GM19240 (cell line): ENCODE results near the gene GRB7.
"Not testable (repeated sequence)": the region's sequence is repeated elsewhere in the genome, so short reads cannot be mapped to it uniquely, and the experiment has no call there.

Experiments used
- DNase-seq: peaks from one replicate; pipeline ENCODE4 v3.0.0; 2011; ENCODE audit warnings: low spot score; ENCODE audit not compliant: insufficient read length

GRB7 gene

DNA sequence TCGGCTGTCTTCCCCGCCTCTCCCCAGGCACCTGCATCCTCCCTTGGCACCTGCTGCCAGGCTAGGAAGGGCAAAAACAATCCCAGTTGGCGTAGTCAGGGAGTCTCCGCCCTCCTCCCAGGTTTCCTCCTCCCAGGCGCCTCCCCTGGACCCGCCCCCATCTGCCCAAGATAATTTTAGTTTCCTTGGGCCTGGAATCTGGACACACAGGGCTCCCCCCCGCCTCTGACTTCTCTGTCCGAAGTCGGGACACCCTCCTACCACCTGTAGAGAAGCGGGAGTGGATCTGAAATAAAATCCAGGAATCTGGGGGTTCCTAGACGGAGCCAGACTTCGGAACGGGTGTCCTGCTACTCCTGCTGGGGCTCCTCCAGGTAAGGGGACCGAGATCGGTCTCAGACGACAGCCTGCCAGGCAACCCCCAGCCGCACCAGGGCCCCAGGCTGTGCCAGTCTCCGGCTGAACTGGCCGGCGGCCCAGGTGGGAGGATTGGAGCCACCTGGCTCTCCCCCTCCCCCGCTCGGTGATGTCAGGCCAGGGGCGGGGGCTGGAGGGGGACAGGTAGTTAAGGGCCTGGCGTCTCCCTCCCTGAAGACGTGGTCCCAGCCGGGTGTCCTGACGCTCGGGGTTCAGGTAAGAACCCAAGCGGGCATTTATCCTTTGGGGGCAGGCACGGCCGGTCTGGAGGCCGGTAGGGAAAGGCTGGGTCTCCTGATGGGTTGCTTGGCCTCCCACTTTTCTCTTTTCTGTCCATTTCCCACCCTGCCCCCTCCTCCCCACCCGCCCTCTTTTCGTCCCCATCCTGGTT is at the start of gene GRB7:
Gene GRB7, plus strand, starts transcription at position 179 of the 808 bp plus-strand sequence. CDS start 4,364 bp downstream, outside the sequence.
- DNase-seq = no peak

GRCh38 chr17:39688475-39688835 is 49.3 kb upstream of the GRB7 start:
- no peak for DNase-seq

DNA sequence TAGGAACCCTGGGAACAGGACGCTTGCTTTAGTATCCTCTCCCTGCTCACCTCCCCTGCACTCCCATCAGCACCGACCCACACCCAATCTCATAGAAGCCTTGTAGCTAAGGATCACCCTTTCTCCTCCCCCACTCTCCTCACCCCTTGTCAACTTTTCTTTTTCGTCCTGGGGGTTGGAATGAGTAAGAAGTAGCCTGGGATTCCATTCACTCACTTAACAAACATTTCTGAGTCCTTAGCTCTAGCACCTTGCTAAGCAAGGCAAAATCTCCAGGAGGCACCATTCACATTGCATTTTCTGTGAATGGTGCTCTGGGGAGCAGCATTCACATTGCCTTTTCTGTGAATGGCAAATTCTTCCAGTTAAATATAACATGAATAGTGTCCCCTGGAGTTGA is 48.8 kb upstream of the GRB7 start:
- DNase-seq = no peak

DNA sequence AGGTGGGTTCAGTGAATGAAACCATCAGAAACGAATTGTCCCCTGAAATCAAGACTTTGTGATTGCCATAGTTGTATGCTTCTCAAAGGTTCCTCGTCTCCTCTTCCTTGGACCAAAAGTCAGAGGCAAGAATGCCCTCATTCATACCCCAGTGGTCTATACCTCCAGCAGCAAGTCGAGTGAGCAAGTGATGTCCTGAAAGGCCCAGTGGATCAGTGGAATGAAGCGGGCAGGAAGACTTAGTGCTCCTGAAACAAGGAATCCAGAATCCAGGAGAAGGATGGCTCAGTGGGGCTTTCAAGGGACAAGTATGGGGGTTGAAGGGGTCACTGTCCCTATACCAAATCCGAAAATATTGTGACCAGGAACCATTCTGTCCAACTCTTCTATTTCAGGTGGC is 43.1 kb upstream of the GRB7 start:
- no peak for DNase-seq

DNA sequence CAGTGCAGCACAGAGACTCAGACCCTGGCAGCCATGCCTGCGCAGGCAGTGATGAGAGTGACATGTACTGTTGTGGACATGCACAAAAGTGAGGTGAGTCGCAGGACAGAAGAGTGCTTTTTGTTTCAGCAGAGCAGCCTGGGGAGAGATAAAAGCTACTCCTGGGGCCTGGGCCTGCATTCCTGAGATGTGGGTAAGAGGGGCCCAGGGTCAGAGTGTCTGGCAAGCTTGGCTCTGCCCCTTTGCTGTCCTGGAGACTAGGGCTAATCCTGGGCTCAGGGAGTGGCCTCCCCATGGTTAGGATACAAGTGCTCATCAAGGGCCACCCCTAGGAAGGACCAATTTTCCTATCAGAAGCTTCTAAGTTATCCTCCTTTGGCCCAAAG is 42.7 kb upstream of the GRB7 start:
- DNase-seq = no peak

DNA sequence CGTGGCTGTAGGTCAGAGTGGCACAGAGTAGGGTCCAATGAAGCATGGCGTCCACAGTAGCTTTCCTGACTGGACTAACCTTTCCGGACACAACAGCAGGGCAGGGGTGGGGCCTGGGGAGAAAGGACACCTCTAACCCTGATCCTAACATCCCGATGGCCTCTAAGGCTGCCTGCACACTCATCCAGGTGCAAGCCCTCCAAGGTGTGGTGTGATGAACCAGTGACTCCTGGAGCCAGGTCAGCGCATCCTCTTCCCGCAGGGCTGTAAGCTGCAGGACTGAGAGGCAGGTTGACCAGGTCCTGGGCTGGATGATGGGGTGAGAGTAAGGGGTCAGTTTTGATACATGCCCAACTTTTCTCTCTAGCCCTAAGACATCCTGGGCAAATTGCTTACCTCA is 41.0 kb upstream of the GRB7 start:
- DNase-seq = no peak

DNA sequence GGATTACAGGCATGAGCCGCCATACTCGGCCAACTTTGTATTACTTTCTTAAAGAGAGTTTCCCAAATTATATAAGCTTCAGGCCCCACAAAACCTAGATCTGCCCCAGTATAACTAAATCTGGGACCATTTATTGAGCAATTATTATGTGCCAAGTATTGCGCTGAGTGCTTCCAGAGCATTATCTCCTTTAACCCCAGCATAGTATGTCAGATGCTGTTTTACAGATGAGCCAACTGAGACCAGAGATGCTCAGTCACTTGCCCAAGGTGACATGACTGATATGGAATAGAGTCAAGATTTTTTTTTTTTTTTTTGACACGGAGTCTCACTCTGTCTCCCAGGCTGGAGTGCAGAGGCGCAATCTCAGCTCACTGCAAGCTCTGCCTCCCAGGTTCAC is 39.8 kb upstream of the GRB7 start:
- no peak for DNase-seq

GRCh38 chr17:39699157-39699817 is 38.5 kb upstream of the GRB7 start:
- not testable (repeated sequence) for DNase-seq

- no peak for DNase-seq
Observed at GRCh38 chr17:39699818-39700147, 38.0 kb upstream of the GRB7 start, which contains the start of gene ERBB2. Gene ERBB2 (plus strand): TSS chr17:39700064. CDS start chr17:39700239, 175 bp downstream.

DNA sequence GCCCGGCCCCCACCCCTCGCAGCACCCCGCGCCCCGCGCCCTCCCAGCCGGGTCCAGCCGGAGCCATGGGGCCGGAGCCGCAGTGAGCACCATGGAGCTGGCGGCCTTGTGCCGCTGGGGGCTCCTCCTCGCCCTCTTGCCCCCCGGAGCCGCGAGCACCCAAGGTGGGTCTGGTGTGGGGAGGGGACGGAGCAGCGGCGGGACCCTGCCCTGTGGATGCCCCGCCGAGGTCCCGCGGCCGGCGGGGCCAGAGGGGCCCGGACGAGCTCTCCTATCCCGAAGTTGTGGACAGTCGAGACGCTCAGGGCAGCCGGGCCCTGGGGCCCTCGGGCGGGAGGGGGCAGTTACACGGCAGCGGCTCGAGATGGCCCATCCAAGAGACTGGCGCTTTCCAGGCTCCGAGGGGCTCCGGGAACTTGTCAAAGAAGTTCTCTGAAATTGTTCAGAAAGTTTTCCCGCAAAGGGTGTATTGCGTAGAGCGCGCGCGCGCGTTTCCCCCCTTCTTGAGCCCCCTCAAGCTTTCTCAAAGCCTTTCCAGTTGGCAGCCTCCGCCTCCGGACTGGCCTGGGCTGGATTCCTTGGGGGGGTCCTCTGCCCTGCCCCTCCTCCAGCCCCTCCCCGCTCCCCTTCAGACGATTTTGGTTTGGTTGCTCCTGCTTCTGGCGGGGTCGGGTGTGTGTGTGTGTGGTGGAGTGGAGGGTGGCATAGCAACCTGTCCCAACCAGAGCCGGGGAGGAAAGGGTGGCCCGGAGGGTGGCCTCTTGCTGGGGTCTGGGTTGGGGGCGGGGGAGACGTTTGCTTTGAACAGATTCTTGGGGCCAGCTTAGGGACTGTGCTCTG is 37.4 kb upstream of the GRB7 start:
- DNase-seq = no peak

DNA sequence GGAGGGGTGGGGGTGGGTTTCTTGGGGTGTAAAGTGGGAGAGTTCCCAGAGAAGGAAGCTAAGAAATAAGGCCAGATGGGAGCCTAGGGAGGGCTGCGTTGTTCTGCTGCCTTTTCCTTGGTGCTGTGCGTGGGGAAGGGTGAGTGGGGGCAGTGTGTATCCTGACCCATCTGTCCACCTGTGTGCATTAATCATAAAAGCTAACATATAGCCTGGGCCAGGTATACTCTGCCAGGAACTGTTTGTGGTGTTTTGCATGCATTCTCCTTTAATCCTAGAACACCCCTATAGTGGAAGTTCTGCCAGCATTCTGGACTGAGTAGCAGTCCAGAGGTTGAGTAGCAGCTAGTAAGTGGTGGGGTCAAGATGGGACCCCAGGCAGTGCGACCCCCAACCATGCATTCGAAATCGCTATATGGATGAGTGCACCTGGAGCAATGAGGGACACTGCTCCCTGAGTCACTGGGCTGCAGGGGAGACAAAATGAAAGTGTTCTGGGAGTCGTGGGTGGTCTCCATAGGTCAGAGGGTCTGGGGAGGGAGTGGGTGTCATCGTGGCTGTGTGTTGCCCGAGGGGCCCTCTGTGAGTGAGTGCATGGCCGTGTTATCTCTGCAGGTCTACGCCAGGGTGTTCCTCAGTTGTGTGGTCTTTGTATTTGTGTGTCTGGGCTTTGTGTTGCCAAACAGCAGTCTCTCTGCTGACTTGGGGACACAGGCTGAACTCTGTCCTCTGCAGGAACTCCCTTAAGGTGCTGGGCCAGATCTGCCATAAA is 36.5 kb upstream of the GRB7 start:
- no peak for DNase-seq

- DNase-seq = no peak
Observed at GRCh38 chr17:39701784-39702422, 35.8 kb upstream of the GRB7 start.

GRCh38 chr17:39702901-39703893 is 34.5 kb upstream of the GRB7 start:
- DNase-seq = peak; percentile 55

DNA sequence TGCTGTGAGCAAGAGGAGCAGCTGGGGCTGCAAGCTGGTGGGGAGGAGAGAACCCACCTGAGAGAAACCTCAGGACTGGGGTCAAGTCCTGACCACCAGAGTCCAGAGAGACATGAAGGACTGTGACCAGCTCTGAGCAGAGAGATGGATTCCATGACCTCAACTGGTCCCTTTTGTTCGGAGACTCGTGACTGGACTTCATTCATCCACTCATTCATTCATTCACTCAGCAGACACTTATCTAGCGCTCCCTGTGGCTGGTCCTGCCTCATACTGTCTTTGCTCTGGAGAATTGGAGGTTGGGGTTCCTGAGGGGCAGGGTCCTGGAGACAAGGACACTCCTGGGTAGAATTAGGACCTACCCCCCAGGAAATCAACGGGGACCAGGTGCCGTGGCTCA is 33.8 kb upstream of the GRB7 start:
- DNase-seq = no peak

DNA sequence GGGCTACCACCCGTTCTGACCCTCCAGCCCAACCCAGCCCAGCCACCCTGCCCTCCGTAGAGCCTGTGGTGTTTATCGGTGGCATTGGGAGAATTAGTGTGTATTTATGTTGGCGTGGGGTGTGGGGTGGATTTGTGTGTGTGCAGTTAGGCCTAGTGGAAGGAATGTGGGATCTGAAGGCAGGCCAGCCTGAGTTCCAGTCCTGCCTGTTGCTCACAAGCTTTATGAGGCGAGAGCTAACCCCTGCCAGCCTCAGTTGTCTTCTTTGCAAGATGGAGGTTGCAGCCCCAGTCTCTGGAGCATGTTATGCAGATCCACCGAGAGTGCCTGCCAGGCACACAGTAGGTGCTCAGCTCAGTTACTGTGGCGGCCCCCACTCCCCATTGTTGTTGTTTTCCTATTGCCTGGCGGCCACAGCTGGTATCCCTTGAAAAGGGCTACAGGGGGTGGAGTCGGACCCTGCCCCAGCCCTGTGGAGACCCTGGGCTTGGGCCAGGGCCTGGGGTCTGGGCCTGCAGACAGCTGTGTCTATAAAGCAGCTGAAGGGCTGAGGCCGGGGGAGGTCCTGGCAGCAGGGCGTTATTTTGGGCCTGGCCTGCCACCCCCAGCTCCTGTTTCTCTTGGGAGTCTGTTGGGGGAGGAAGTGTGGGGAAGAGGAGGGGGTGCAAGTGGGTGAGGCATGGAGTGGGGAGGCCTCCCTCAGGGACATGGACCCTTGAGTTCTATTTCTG is 32.8 kb upstream of the GRB7 start:
- no peak for DNase-seq

DNA sequence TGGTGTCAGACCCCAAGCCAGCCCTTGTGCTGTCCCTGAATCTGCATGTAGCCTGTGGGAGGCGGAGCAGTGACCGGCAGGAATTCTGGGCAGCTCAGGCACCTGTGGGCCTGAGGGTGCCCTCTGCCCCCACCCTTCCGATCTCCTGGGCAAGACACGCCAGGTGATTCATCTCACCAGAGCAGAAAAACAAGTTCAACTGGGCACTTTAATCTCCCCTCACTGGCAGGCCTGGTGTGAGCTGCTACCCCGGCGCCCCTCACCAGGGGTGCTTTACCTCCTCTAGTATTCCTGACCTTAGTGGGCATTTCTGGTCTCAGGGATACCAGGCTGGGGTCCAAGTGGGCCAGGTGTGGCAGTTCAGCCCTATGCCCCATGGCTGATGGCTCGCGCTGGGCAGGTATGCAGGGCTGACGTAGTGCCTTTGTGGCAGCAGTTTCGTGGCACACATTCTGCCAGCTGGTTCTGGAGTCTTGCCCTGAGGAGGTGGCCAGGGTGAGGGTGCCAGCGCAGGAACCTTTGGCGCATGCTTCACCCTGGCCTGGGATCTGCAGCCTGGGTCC is 31.9 kb upstream of the GRB7 start:
- DNase-seq = no peak

DNA sequence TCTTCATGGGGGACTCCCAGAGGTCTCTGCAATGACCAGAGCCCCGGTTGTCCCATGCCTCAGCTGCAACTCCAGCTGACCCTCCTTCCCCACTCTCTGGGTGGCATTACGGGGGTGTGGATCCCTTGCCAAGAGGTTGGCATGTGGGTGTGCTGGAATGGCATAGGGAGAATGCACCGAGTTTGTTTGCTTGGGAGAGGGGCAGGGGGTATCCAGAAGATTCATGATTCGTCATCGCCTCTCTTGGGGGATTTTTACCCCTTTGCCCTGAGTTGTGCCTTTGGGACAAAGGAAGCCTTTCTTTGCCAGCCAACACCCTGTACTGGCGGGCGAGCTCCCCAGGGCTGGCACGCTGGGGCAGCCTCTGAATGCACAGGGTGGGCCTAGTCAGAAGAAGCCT is 31.4 kb upstream of the GRB7 start:
- DNase-seq = no peak

DNA sequence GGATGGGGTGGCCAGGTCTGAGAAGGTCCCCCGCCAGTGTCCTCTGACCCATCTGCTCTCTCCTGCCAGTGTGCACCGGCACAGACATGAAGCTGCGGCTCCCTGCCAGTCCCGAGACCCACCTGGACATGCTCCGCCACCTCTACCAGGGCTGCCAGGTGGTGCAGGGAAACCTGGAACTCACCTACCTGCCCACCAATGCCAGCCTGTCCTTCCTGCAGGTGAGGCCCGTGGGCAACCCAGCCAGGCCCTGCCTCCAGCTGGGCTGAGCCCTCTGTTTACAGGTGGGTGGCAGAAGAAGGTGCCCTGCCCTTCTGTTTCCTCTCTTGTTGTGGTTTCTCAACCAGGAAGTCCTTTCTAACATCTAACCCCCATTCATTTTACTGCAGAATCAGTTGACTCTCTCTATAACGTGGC is 30.8 kb upstream of the GRB7 start:
- no peak for DNase-seq
